SK-N-SH (cell line): Measurements from ENCODE around the gene SHPK. TPM values are rescaled to one million over a fixed set of nuclear protein-coding genes. Genes with fewer than 3 reads are reported as not detected.

Experiments used
- CTCF ChIA-PET: fragments of 300-600, 350-600 bp; formaldehyde crosslinking; extraction: SDS; loops from one replicate; lab custom pipeline; 2021; lab: Yijun Ruan, JAX
- POLR2A ChIA-PET: fragments of 350-600 bp; sonication (Branson Sonifier 250); formaldehyde crosslinking; extraction: SDS; loops from one replicate; lab custom pipeline; 2020; ENCODE audit warnings: antibody characterized with exemption, inconsistent platforms; lab: Yijun Ruan, JAX
- DNase-seq: peaks from one replicate; pipeline ENCODE4 v3.0.0; 2012
- H2AFZ ChIP-seq: fragments of 200-600 bp; sonication (generic); 2 replicates; pipeline ENCODE4 v1.8.1; 2016; ENCODE audit warnings: antibody characterized with exemption, mild to moderate bottlenecking, low read depth
- H3F3A ChIP-seq: fragments of 200-600 bp; sonication (generic); replicated peaks from 2 replicates; pipeline ENCODE3; 2016; ENCODE audit warnings: antibody characterized with exemption, mild to moderate bottlenecking; ENCODE audit not compliant: insufficient read depth
- H3K27ac ChIP-seq, 2 experiments: fragments of 200-500 bp in 1 of 2; fragments of 200-600 bp in 1 of 2; sonication (Bioruptor generic) in 1 of 2; sonication (generic), shearing (Covaris generic) in 1 of 2; 2 replicates each; pipeline versions ENCODE4 v1.5.1 to v1.6.1; 2014 to 2016; ENCODE audit warnings: low read depth in 2 of 2, inconsistent platforms in 1 of 2, low read length in 1 of 2, mild to moderate bottlenecking in 1 of 2, mixed read lengths in 1 of 2
- H3K27me3 ChIP-seq: fragments of 200-600 bp; sonication (generic), shearing (Covaris generic); 2 replicates; pipeline ENCODE4 v1.6.1; 2016; ENCODE audit warnings: mixed run types; ENCODE audit not compliant: insufficient read depth
- H3K36me3 ChIP-seq, 2 experiments: fragments of 200-500 bp in 1 of 2; fragments of 200-600 bp in 1 of 2; sonication (Bioruptor generic) in 1 of 2; sonication (generic) in 1 of 2; replicated peaks in 1 of 2; 2 replicates each; pipeline versions ENCODE3 to v1.5.1; 2014 to 2016; ENCODE audit warnings: low read length in 1 of 2, mild to moderate bottlenecking in 1 of 2; ENCODE audit not compliant: insufficient read depth in 2 of 2, control insufficient read depth in 1 of 2
- H3K4me1 ChIP-seq, 2 experiments: fragments of 200-500 bp in 1 of 2; fragments of 200-600 bp in 1 of 2; sonication (Bioruptor generic) in 1 of 2; sonication (generic), shearing (Covaris generic) in 1 of 2; 2 replicates each; pipeline versions ENCODE4 v1.5.1 to v1.6.1; 2014 to 2016; ENCODE audit warnings: low read depth in 1 of 2, low read length in 1 of 2, mixed run types in 1 of 2; ENCODE audit not compliant: insufficient read depth in 2 of 2, control insufficient read depth in 1 of 2
- H3K4me2 ChIP-seq: fragments of 200-600 bp; sonication (generic), shearing (Covaris generic); 2 replicates; pipeline ENCODE4 v1.6.1; 2017; ENCODE audit warnings: mixed run types
- H3K4me3 ChIP-seq, 2 experiments: fragments of 200-500 bp in 1 of 2; fragments of 200-600 bp in 1 of 2; sonication (Bioruptor generic) in 1 of 2; sonication (generic), shearing (Covaris generic) in 1 of 2; 2 replicates each; pipeline versions ENCODE4 v1.5.1 to v1.8.1; 2014 to 2016; ENCODE audit warnings: low read depth in 2 of 2, inconsistent platforms in 1 of 2, low read length in 1 of 2, mild to moderate bottlenecking in 1 of 2, mixed read lengths in 1 of 2, moderate library complexity in 1 of 2
- H3K79me2 ChIP-seq: fragments of 200-600 bp; sonication (generic); 2 replicates; pipeline ENCODE4 v1.8.1; 2017; ENCODE audit warnings: mild to moderate bottlenecking; ENCODE audit not compliant: insufficient read depth
- H3K9ac ChIP-seq: fragments of 200-600 bp; sonication (generic); 2 replicates; pipeline ENCODE4 v1.6.1; 2017; ENCODE audit warnings: mixed run types
- H3K9me2 ChIP-seq: fragments of 200-600 bp; sonication (generic); 2 replicates; pipeline ENCODE4 v1.6.1; 2017; ENCODE audit warnings: mixed run types
- H3K9me3 ChIP-seq: fragments of 200-600 bp; sonication (generic); 2 replicates; pipeline ENCODE4 v1.6.1; 2017; ENCODE audit warnings: mixed run types, mild to moderate bottlenecking, moderate library complexity
- H4K20me1 ChIP-seq: fragments of 200-600 bp; sonication (generic); 2 replicates; pipeline ENCODE4 v1.6.1; 2017; ENCODE audit warnings: mild to moderate bottlenecking, mixed run types; ENCODE audit not compliant: insufficient read depth
- ELF1 ChIP-seq: IDR thresholded peaks from 2 replicates; pipeline ENCODE4 v1.4.0; 2012
- EZH2phosphoT487 ChIP-seq: fragments of 200-600 bp; sonication (generic); IDR thresholded peaks from 2 replicates; pipeline ENCODE4 v1.6.1; 2017; ENCODE audit warnings: low read depth, mixed run types, mild to moderate bottlenecking, antibody characterized with exemption, moderate library complexity, borderline replicate concordance
- FOSL2 ChIP-seq: IDR thresholded peaks from 2 replicates; pipeline ENCODE4 v1.4.0; 2012; ENCODE audit warnings: low read depth, mild to moderate bottlenecking, moderate library complexity, borderline replicate concordance
- FOXJ3 ChIP-seq: sonication (generic); formaldehyde crosslinking; IDR thresholded peaks from 2 replicates; pipeline ENCODE4 v1.5.1; 2020; ENCODE audit warnings: mild to moderate bottlenecking, missing genetic modification reagents
- FOXM1 ChIP-seq: IDR thresholded peaks from 2 replicates; pipeline ENCODE4 v1.4.0; 2012; ENCODE audit warnings: low read depth, mild to moderate bottlenecking
- GATA2 ChIP-seq: sonication (generic); formaldehyde crosslinking; IDR thresholded peaks from 2 replicates; pipeline ENCODE4 v1.5.0; 2020; ENCODE audit warnings: mild to moderate bottlenecking, missing genetic modification reagents
- JUND ChIP-seq: IDR thresholded peaks from 2 replicates; pipeline ENCODE4 v1.4.0; 2012
- MEF2A ChIP-seq: IDR thresholded peaks from 2 replicates; pipeline ENCODE4 v1.4.0; 2012; ENCODE audit warnings: low read depth, borderline replicate concordance
- MXI1 ChIP-seq: IDR thresholded peaks from 2 replicates; pipeline ENCODE4 v1.6.1; 2012; ENCODE audit warnings: mild to moderate bottlenecking, low read depth, low read length, improper control_type of control experiment
- NFIC ChIP-seq: IDR thresholded peaks from 2 replicates; pipeline ENCODE4 v1.4.0; 2012; ENCODE audit warnings: borderline replicate concordance
- NRF1 ChIP-seq: IDR thresholded peaks from 2 replicates; pipeline ENCODE4 v1.6.1; 2012; ENCODE audit warnings: low read depth, mild to moderate bottlenecking, low read length
- PBX3 ChIP-seq: IDR thresholded peaks from 2 replicates; pipeline ENCODE4; 2012
- POLR2AphosphoS5 ChIP-seq: IDR thresholded peaks from 2 replicates; pipeline ENCODE4 v1.6.1; 2012; ENCODE audit warnings: low read depth, low read length
- RCOR1 ChIP-seq: fragments of 150-350 bp; IDR thresholded peaks from 2 replicates; pipeline ENCODE4 v1.6.1; 2017; ENCODE audit warnings: antibody characterized with exemption, low read length
- RFX5 ChIP-seq: IDR thresholded peaks from 2 replicates; pipeline ENCODE4 v1.6.1; 2012; ENCODE audit warnings: mild to moderate bottlenecking, improper control_type of control experiment, low read length
- RXRA ChIP-seq: IDR thresholded peaks from 2 replicates; pipeline ENCODE4 v1.4.0; 2012; ENCODE audit warnings: low read depth, mild to moderate bottlenecking, borderline replicate concordance
- TAF1 ChIP-seq: IDR thresholded peaks from 2 replicates; pipeline ENCODE4 v1.6.1; 2012; ENCODE audit warnings: low read depth, mild to moderate bottlenecking, low read length, moderate library complexity, borderline replicate concordance
- TCF12 ChIP-seq: IDR thresholded peaks from 2 replicates; pipeline ENCODE4 v1.4.0; 2012
- YY1 ChIP-seq: IDR thresholded peaks from 2 replicates; pipeline ENCODE4 v1.4.0; 2012; ENCODE audit warnings: low read depth, mild to moderate bottlenecking
- WGBS: methylation state at CpG from one replicate; pipeline ENCODE4 v1.1.6; 2017; ENCODE audit warnings: low lambda C conversion rate; 5-methylcytosine and 5-hydroxymethylcytosine counted together
- polyA plus RNA-seq, 3 experiments: library from polyadenylated mRNA; depleted of rRNA; stranded (reverse); fragments of >200 nt; gene quantifications; 2 replicates each; pipeline ENCODE4 v1.2.3, GENCODE V29; 2012
- TF ChIP-seq, protein P1 (sequence below): fragments of 150-350 bp; IDR thresholded peaks from 2 replicates; pipeline ENCODE4 v1.6.1; 2016; ENCODE audit warnings: mild to moderate bottlenecking, low read depth, low read length

The SHPK gene
- polyA plus RNA-seq, 1 of the 3 experiments (the other 2 are of a cell fraction): 9.0 TPM

- no peaks in the 10 kb centered on the region for H3K79me2 ChIP-seq
- TF ChIP-seq FOXM1 (no peak), RXRA (no peak), TAF1 (no peak), NFIC (no peak), POLR2AphosphoS5 (no peak), PBX3 (no peak), JUND (no peak), MEF2A (no peak)
- TF ChIP-seq, protein P1, sequence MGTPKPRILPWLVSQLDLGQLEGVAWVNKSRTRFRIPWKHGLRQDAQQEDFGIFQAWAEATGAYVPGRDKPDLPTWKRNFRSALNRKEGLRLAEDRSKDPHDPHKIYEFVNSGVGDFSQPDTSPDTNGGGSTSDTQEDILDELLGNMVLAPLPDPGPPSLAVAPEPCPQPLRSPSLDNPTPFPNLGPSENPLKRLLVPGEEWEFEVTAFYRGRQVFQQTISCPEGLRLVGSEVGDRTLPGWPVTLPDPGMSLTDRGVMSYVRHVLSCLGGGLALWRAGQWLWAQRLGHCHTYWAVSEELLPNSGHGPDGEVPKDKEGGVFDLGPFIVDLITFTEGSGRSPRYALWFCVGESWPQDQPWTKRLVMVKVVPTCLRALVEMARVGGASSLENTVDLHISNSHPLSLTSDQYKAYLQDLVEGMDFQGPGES: no peak
- no peak overlapping the region for H3K4me2 ChIP-seq
- no peak for DNase-seq
- H3K4me3 ChIP-seq: no peak overlapping the region
- no peaks in the 10 kb centered on the region for H3K27me3 ChIP-seq
- H2AFZ ChIP-seq: no peak overlapping the region
- CTCF ChIA-PET: interaction anchor here (1.0 to 1.5 kb wide), 3 partner anchors 41 to 106 kb away, joined by 3 read pairs; no protein-coding TSS in a partner anchor
- no peaks in the 10 kb centered on the region for H4K20me1 ChIP-seq
- 71% methylated on average over 18 of the region's 19 CpGs for WGBS
- no peaks in the 10 kb centered on the region for H3K9me2 ChIP-seq
- no peak overlapping the region for H3K27ac ChIP-seq
- POLR2A ChIA-PET: no interaction called here
- no peaks in the 10 kb centered on the region for H3F3A ChIP-seq
- H3K4me1 ChIP-seq: peaks cover 0 to 3% of the 10 kb centered on the region in 2 experiments; a peak in 1 of 4 replicates
- H3K9ac ChIP-seq: no peak overlapping the region
- H3K36me3 ChIP-seq: no peaks in the 10 kb centered on the region
- no peaks in the 10 kb centered on the region for H3K9me3 ChIP-seq
Measured at GRCh38 chr17:3641717-3642486, 5.9 kb upstream of the SHPK start.

DNA sequence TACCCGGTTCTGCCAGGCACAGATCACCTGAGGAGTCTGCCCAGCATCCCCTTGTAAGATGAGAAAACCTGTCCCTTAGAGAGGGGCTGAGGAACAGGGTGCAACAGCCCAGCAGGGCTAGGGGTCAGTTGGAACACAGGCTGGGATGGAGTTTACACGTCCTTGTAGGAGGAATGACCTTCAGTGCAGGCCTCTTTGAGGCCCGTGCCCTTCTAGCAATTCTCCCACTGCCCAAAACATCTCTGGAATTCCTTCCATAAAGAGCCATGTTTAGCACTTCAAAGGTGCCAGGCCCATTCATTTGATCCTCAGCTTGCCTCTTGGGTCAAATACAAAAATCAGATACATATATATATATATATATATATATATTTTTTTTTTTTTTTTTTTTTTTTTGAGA lies 5.0 kb upstream of the SHPK start:
- ChIA-PET POLR2A (no interaction called here), CTCF (interaction anchor here (1.5 kb wide), 1 partner anchor 42 kb away, joined by 3 read pairs; no protein-coding TSS in a partner anchor)
- no peaks in the 10 kb centered on the region for H3K9me2 ChIP-seq
- TF ChIP-seq FOSL2: no peak
- TF ChIP-seq ELF1: no peak
- TF ChIP-seq RCOR1: no peak
- no peak for TF ChIP-seq GATA2
- no peak for TF ChIP-seq JUND
- no peak for TF ChIP-seq PBX3
- TF ChIP-seq NRF1: no peak
- TF ChIP-seq MXI1: no peak
- TF ChIP-seq EZH2phosphoT487: no peak
- no peak for TF ChIP-seq FOXM1
- TF ChIP-seq FOXJ3: no peak
- no peak for TF ChIP-seq POLR2AphosphoS5
- no peak for TF ChIP-seq NFIC
- TF ChIP-seq TCF12: no peak
- no peak for TF ChIP-seq YY1
- TF ChIP-seq TAF1: no peak
- TF ChIP-seq, protein P1: no peak
- TF ChIP-seq RFX5: no peak
- H4K20me1 ChIP-seq: no peaks in the 10 kb centered on the region
- no peak overlapping the region for H3K4me3 ChIP-seq
- H3K9ac ChIP-seq: no peak overlapping the region
- H3K79me2 ChIP-seq: no peaks in the 10 kb centered on the region
- no peaks in the 10 kb centered on the region for H3K27me3 ChIP-seq
- no peaks in the 10 kb centered on the region for H3F3A ChIP-seq
- peaks cover 0 to 3% of the 10 kb centered on the region in 2 experiments; a peak in 1 of 4 replicates for H3K4me1 ChIP-seq
- H2AFZ ChIP-seq: no peak overlapping the region
- H3K4me2 ChIP-seq: no peak overlapping the region
- no peak for DNase-seq
- H3K36me3 ChIP-seq: no peaks in the 10 kb centered on the region
- H3K27ac ChIP-seq: no peak overlapping the region
- 94% methylated on average over 3 of the region's 3 CpGs for WGBS
- H3K9me3 ChIP-seq: no peaks in the 10 kb centered on the region
